HG02870 (cell line): ENCODE measurements around the gene NFATC3.

Experiments used
- ATAC-seq: cut with Tn5 transposase; IDR thresholded peaks from one replicate; pipeline ENCODE4 v1.9.1; 2021; ENCODE audit warnings: mild to moderate bottlenecking, moderate library complexity; ENCODE audit not compliant: unreplicated experiment

NFATC3 gene

GRCh38 chr16:68072038-68072695 lies 13.0 kb upstream of the NFATC3 start:
- no peak for ATAC-seq

- no peak for ATAC-seq
These were observed 11.0 kb upstream of the NFATC3 start for GRCh38 chr16:68073902-68074760.

GRCh38 chr16:68074850-68075555 lies 10.2 kb upstream of the NFATC3 start:
- ATAC-seq, result peak; percentile 76

GRCh38 chr16:68075980-68076379 lies 9.2 kb upstream of the NFATC3 start:
- ATAC-seq, result no peak

GRCh38 chr16:68076560-68076959 lies 8.6 kb upstream of the NFATC3 start:
- no peak for ATAC-seq

GRCh38 chr16:68077866-68078700 lies 7.1 kb upstream of the NFATC3 start:
- no peak for ATAC-seq

- no peak for ATAC-seq
These were observed 6.3 kb upstream of the NFATC3 start for GRCh38 chr16:68078701-68079375.

- no peak for ATAC-seq
These were observed 5.9 kb upstream of the NFATC3 start for GRCh38 chr16:68079376-68079625.

GRCh38 chr16:68079626-68080344 lies 5.4 kb upstream of the NFATC3 start:
- ATAC-seq, result no peak

- ATAC-seq, result no peak
These were observed 3.1 kb upstream of the NFATC3 start for GRCh38 chr16:68081861-68082628.

GRCh38 chr16:68082629-68083238 lies 2.4 kb upstream of the NFATC3 start:
- no peak for ATAC-seq

GRCh38 chr16:68083239-68083781 lies 1.9 kb upstream of the NFATC3 start:
- no peak for ATAC-seq

GRCh38 chr16:68083861-68084503 lies 1.2 kb upstream of the NFATC3 start:
- ATAC-seq, result no peak

GRCh38 chr16:68084504-68085258 lies 489 bp upstream of the NFATC3 start:
- peak; percentile 65 for ATAC-seq

- no peak for ATAC-seq
These were observed 1.2 kb downstream of the NFATC3 start for GRCh38 chr16:68086336-68086841.

GRCh38 chr16:68086860-68087268 lies 1.7 kb downstream of the NFATC3 start:
- no peak for ATAC-seq

GRCh38 chr16:68087688-68088087 lies 2.5 kb downstream of the NFATC3 start:
- ATAC-seq, result no peak
